ENCODE results near the gene MLF2. TPM values are rescaled to one million over a fixed set of nuclear protein-coding genes. Genes with fewer than 3 reads are reported as not detected.
A peak's percentile ranks its signal among the peaks of the same experiment; 100 is the strongest.

The MLF2 gene
- polyA plus RNA-seq, 1 experiment = 241 TPM

DNA sequence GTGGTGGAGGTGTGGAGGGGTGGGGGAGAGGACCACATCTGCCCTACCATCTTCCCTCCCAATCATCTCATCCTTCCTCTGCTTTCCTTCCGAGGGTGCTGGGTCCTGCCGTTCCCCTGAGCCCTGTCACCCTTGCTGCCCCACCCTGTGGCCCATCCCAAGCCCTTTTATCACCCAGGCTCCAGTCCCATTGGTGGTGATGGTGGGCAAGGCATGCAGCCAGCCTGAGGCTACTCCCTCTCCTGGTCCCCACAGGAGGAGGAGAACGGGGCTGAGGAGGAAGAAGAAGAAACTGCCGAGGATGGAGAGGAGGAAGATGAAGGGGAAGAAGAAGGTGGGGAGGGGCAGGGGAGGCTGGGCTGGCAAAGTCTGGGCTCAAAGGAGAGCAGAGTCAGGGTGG, 16.7 kb upstream of the MLF2 start:
- POLR2A ChIA-PET = interaction anchor here (0.6 to 5.1 kb wide), 3 partner anchors 16 to 54 kb away, joined by 3 to 89 read pairs (median 3); partner anchors contain the start of gene MLF2
- H3K27ac ChIP-seq (ENCODE audit: low read depth, low read length) = no peak overlapping the region
- no peak for DNase-seq (ENCODE audit: low read depth, low spot score)
- H3K4me3 ChIP-seq (ENCODE audit: low read depth, low read length) = peak overlapping the region; percentile 85
- H3K9me3 ChIP-seq (ENCODE audit: control insufficient read depth, insufficient read depth, low read length) = no peaks in the 10 kb centered on the region; the same call in 1 of the 2 replicates
- CTCF ChIA-PET = interaction anchor here (1.2 to 7.9 kb wide), 2 partner anchors 17 to 56 kb away, joined by 3 to 136 read pairs; partner anchors contain the start of gene MLF2
- TF ChIP-seq, protein P1, sequence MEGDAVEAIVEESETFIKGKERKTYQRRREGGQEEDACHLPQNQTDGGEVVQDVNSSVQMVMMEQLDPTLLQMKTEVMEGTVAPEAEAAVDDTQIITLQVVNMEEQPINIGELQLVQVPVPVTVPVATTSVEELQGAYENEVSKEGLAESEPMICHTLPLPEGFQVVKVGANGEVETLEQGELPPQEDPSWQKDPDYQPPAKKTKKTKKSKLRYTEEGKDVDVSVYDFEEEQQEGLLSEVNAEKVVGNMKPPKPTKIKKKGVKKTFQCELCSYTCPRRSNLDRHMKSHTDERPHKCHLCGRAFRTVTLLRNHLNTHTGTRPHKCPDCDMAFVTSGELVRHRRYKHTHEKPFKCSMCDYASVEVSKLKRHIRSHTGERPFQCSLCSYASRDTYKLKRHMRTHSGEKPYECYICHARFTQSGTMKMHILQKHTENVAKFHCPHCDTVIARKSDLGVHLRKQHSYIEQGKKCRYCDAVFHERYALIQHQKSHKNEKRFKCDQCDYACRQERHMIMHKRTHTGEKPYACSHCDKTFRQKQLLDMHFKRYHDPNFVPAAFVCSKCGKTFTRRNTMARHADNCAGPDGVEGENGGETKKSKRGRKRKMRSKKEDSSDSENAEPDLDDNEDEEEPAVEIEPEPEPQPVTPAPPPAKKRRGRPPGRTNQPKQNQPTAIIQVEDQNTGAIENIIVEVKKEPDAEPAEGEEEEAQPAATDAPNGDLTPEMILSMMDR (IDR thresholded peaks at IDR 0.05; ENCODE audit: low read depth, low read length) = no peak
- no peaks in the 10 kb centered on the region for H3K27me3 ChIP-seq (ENCODE audit: control insufficient read depth, insufficient read depth, low read length)

DNA sequence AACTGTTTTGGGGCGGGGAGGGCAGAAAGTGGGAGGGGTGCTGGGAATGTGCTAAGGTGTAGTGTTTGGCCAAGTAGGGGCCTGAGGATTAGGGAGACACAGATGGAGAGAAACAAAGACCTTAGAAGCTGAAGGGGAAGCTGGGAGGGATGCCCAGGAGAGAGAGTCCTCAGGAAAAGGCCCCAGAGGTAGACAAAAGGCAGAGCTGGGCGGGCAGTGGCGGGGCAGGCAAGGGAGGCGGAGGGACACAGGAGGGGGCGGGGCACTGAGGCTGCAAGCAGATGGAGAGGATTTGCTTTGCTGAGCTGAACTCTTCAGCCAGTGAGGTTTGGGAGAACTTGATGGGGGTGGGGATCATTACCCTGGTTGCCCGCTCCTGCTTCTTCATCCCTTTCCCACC, 16.0 kb upstream of the MLF2 start:
- peak overlapping the region; percentile 85 for H3K4me3 ChIP-seq (ENCODE audit: low read depth, low read length)
- POLR2A ChIA-PET = interaction anchor here (0.6 to 5.1 kb wide), 4 partner anchors 9 to 54 kb away, joined by 3 to 89 read pairs (median 4); partner anchors contain the start of gene MLF2
- TF ChIP-seq, protein P1 (IDR thresholded peaks at IDR 0.05; ENCODE audit: low read depth, low read length) = no peak
- H3K27me3 ChIP-seq (ENCODE audit: control insufficient read depth, insufficient read depth, low read length) = no peaks in the 10 kb centered on the region
- H3K9me3 ChIP-seq (ENCODE audit: control insufficient read depth, insufficient read depth, low read length) = no peaks in the 10 kb centered on the region; the same call in 1 of the 2 replicates
- DNase-seq (ENCODE audit: low read depth, low spot score) = no peak
- peak overlapping the region; percentile 31 for H3K27ac ChIP-seq (ENCODE audit: low read depth, low read length)
- CTCF ChIA-PET = interaction anchor here (0.6 to 7.9 kb wide), 3 partner anchors 10 to 52 kb away, joined by 3 to 136 read pairs (median 14); partner anchors contain the start of gene MLF2

DNA sequence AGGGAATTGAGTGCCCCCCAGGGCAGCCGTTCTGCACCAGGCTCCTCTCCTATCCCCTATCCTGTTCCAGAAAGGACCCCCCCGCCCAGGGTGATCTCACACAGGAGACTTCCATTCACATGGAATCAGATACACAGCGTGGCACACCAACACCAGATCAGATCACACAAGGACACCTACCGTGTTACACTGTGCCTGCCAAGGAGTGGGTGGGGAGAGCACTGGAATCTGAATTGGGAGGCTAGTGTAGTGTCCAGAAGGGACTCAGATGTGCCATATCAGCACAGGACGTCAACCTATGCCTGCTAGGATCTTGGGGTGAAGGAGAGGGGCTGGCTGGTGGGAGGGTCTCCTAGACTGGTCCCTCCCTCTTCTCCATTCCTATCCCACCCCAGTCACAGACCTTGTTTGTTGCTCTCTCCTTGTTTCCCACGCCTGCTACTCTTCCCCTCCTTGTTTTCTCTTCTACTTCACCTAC, 15.5 kb upstream of the MLF2 start:
- no peaks in the 10 kb centered on the region; the same call in 1 of the 2 replicates for H3K9me3 ChIP-seq (ENCODE audit: control insufficient read depth, insufficient read depth, low read length)
- TF ChIP-seq, protein P1 (IDR thresholded peaks at IDR 0.05; ENCODE audit: low read depth, low read length) = no peak
- no peaks in the 10 kb centered on the region for H3K27me3 ChIP-seq (ENCODE audit: control insufficient read depth, insufficient read depth, low read length)
- POLR2A ChIA-PET = interaction anchor here (1.0 to 5.1 kb wide), 3 partner anchors 10 to 55 kb away, joined by 3 to 89 read pairs (median 4); partner anchors contain the start of gene MLF2
- no peak for DNase-seq (ENCODE audit: low read depth, low spot score)
- peak overlapping the region; percentile 11 for H3K27ac ChIP-seq (ENCODE audit: low read depth, low read length)
- H3K4me3 ChIP-seq (ENCODE audit: low read depth, low read length) = peak overlapping the region; percentile 85
- CTCF ChIA-PET = interaction anchor here (0.6 to 7.9 kb wide), 5 partner anchors 10 to 230 kb away, joined by 3 to 136 read pairs (median 14); partner anchors contain the start of gene MLF2

DNA sequence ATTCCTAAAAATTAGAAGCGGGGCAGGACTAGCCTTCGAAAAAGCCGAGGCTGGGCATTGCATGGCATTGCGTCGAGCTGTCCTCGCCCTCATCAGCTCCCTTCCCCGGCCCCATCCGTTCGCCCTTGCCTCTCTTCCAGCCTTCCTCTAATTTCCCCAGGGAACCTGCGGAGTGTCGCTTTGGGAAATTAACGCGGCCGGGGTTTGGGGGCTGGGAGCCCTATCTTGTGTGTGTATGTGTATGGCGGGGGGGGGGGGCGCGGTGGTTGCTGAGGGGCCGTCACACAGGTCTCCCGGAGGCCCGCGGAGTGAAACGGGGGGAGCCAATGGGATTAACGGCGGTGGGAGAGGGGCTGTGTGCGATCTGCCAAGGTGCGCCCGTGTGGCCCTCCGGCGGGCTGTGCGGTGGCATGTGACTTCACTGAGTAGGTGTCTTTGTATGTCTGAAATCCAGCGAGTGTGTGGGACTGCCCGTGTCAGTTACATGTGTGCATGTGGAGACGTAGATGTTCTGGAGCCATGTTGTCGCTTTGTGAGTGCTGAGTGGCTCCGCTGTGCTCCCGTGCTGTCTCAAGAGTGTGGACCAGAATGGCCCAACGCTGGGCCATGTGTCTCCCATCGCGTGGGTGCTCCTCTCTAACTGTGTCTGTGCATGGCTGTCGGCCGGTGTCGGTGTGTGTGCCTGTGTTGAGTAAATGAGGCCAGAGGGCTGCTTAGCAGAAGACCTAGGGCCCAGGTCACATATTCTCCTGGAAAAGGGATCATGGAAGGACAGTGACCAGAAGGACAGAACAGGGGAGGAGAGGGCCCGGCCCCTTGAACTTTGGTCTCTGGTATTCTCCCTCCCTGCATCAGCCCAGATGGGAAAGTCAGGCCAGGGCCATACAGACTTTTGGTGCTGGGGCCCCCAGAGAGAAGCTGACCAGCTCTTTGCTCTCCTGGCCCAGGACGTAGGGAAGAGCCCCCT, 14.7 kb upstream of the MLF2 start:
- POLR2A ChIA-PET = interaction anchor here (0.6 to 5.1 kb wide), 11 partner anchors 9 to 298 kb away, joined by 3 to 89 read pairs (median 6); partner anchors contain the start of genes CD4, GAPDH, GPR162 and MLF2
- TF ChIP-seq, protein P1 (IDR thresholded peaks at IDR 0.05; ENCODE audit: low read depth, low read length) = no peak
- CTCF ChIA-PET = interaction anchor here (0.6 to 7.9 kb wide), 24 partner anchors 8 to 1334 kb away, joined by 3 to 136 read pairs (median 6); partner anchors contain the start of genes CD4, COPS7A, MLF2 and ZNF384
- Histone ChIP-seq H3K9me3 (ENCODE audit: control insufficient read depth, insufficient read depth, low read length) (no peaks in the 10 kb centered on the region; the same call in 1 of the 2 replicates), H3K27me3 (ENCODE audit: control insufficient read depth, insufficient read depth, low read length) (no peaks in the 10 kb centered on the region), H3K4me3 (ENCODE audit: low read depth, low read length) (peak overlapping the region; percentile 85), H3K27ac (ENCODE audit: low read depth, low read length) (peak overlapping the region; percentile 52)
- DNase-seq (ENCODE audit: low read depth, low spot score) = no peak

Measured in AG04450 (cell line).